ENCODE data around the gene POP4.
"Not testable (repeated sequence)": the region's sequence is repeated elsewhere in the genome, so short reads cannot be mapped to it uniquely, and the experiment has no call there.

Gene POP4, protein sequence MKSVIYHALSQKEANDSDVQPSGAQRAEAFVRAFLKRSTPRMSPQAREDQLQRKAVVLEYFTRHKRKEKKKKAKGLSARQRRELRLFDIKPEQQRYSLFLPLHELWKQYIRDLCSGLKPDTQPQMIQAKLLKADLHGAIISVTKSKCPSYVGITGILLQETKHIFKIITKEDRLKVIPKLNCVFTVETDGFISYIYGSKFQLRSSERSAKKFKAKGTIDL

DNA sequence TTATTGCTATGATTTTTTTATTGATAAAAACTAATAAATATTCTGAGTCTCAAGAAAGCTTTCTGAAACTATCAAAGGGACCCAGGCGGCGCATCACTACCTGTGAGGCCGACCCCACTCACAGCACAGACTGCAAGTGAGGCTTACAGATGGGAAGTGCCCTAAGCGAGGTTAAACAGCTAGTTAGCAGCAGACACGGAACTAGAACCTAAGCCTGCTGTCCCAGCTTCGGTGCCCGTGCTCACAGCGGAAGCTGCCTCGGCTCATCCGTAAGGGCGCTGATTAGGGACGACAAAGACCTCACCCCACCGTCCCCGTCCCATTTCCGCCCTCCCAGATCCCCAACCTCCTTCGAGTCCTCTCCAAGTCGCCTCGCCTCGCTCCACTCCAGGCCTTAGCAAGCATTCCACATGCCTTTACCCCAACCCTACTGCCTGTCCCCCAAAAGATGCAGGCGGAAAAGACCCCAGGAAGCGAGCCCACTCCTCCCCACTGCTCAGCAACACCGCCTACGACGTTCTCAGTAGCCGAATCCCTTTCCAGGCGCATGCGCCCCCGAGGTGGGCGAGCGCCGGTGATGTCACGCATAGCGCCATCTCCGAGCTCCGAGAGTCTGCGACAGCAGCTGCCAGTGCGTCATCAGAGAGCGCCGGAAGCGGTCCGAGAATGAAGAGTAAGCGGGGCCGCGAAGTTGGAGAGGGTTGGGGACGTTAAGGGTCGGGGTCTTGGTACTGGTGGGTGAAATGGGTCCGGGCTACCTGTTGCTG lies at the start of gene POP4:
Gene POP4 (plus strand): TSS at position 631 of the 767 bp plus-strand sequence. CDS start 36 bp downstream, at position 667.
- peak within 1 kb of the TSS; percentile 95 for H3K4me3 ChIP-seq (ENCODE audit: low read length)
- TF ChIP-seq ZNF274 (IDR thresholded peaks at IDR 0.05; ENCODE audit: low read depth, low read length) = no peak

GRCh38 chr19:29559110-29559509 lies 47.0 kb upstream of the POP4 start:
- not testable (repeated sequence) for H3K4me3 ChIP-seq (ENCODE audit: low read length)

DNA sequence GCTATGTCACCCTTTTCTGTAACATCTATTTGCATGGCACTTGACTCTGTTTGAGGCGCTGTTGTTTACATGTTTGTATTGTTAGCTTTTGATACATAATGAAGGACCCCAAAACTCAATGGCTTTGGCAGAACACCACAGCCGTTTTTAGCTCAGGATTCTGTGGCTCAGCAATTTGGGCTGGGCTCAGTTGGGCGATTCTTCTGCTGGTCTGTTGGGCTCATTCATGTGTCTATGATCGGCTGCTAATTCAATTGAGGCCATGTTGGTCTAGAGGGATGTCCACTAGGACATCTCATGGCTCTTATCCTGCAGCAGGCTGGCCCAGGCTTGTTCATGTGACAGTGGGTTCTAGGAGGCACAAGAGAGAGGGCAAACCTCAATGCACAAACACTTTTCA lies 46.3 kb upstream of the POP4 start:
- TF ChIP-seq ZNF274 (IDR thresholded peaks at IDR 0.05; ENCODE audit: low read depth, low read length) = no peak
- H3K4me3 ChIP-seq (ENCODE audit: low read length) = no peak overlapping the region

DNA sequence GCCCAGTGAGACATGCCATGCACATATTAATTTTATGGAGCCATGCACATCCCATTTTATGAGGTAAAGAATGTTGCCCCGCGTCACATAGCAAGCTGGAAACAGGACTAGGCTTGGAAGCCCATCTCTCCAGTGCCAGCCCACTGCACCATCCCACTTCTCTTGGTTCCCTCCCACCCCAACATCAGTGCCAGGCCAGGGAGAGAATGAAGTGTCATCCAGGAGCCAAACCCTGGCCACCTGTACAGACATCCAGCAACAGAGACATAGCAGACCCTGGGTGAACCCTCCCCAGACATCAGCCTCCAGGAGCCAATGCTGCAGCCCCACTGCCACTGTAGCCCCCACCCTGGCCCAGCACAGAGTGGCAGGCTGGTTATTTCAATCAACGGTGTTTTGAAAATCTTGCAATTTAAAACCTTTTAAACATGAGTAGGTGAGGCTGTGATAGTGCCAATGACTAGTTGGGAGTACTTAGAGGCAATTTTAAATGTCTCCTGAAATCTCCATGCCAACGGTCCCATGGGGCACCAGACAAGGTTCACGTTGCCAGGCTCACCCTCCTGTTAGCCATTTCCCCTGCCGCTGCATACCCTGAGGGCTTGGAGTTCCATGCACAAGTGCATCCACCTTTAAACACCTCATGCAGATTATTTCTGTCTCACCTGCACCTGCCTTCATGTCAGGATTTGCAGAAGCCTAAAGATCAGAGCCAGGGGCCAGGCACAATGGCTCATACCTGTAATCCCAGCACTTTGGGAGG lies 45.6 kb upstream of the POP4 start:
- no peak overlapping the region for H3K4me3 ChIP-seq (ENCODE audit: low read length)
- no peak for TF ChIP-seq ZNF274 (IDR thresholded peaks at IDR 0.05; ENCODE audit: low read depth, low read length)

DNA sequence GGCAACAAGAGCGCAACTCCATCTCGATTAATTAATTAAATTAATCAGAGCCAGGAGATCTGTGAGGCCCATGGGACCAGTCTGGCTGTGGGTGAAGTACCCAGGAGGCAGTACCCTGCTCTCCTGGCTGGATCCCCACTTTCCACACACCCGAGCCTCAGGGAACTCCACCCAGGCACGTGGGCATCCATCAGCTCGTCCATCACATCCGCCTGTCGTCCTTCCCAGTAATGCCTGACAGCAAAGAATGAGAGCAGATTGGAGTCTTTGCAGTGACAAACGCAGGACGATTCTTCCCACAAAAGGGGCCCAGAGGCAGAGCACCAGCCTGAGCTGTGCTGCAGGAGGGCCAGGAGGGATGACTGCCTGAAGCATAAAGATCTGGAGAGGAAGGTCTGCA lies 44.5 kb upstream of the POP4 start:
- no peak overlapping the region for H3K4me3 ChIP-seq (ENCODE audit: low read length)
- TF ChIP-seq ZNF274 (IDR thresholded peaks at IDR 0.05; ENCODE audit: low read depth, low read length) = no peak

- no peak overlapping the region for H3K4me3 ChIP-seq (ENCODE audit: low read length)
- no peak for TF ChIP-seq ZNF274 (IDR thresholded peaks at IDR 0.05; ENCODE audit: low read depth, low read length)
Measured at GRCh38 chr19:29562299-29563297, 43.5 kb upstream of the POP4 start.

DNA sequence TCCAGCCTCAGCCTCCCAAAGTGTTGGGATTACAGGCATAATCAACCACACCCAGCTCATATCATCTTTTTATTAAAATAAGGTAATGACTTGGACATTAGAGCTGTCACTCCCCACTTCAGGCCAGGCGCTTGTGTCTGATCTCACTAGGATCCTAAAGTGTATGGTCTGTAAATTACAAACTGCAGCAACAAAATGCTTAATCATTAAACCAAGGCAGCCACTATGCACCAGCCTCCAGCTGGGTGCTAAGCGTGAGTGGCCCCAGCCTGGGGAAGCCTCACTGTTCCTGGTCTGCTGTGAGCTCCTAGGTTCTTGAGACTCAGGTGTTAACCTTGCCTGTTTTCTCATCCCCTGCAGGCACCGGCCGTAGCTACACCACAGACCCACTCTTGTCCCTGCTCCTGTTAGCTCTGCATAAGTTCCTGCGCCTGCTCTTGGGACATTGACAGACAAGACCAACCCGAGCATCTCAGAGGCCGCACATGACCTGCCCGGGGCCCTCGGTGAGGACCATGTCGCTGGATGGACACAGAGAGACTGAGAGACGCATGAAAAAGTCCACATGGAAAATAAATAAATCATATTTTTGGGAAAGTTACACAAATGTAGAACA lies 42.5 kb upstream of the POP4 start:
- no peak for TF ChIP-seq ZNF274 (IDR thresholded peaks at IDR 0.05; ENCODE audit: low read depth, low read length)
- no peak overlapping the region for H3K4me3 ChIP-seq (ENCODE audit: low read length)

- no peak for TF ChIP-seq ZNF274 (IDR thresholded peaks at IDR 0.05; ENCODE audit: low read depth, low read length)
- no peak overlapping the region for H3K4me3 ChIP-seq (ENCODE audit: low read length)
Measured at GRCh38 chr19:29564574-29565005, 41.5 kb upstream of the POP4 start.

GRCh38 chr19:29565171-29565570 lies 40.9 kb upstream of the POP4 start:
- TF ChIP-seq ZNF274 (IDR thresholded peaks at IDR 0.05; ENCODE audit: low read depth, low read length) = no peak
- no peak overlapping the region for H3K4me3 ChIP-seq (ENCODE audit: low read length)

GRCh38 chr19:29566496-29567054 lies 39.5 kb upstream of the POP4 start:
- no peak overlapping the region for H3K4me3 ChIP-seq (ENCODE audit: low read length)
- no peak for TF ChIP-seq ZNF274 (IDR thresholded peaks at IDR 0.05; ENCODE audit: low read depth, low read length)

GRCh38 chr19:29567366-29567915 lies 38.6 kb upstream of the POP4 start:
- H3K4me3 ChIP-seq (ENCODE audit: low read length) = no peak overlapping the region
- no peak for TF ChIP-seq ZNF274 (IDR thresholded peaks at IDR 0.05; ENCODE audit: low read depth, low read length)

Data from GM08714 (cell line).